IMR-90 (cell line): ENCODE measurements around the gene MATN3. TPM values are rescaled to one million over a fixed set of nuclear protein-coding genes. Genes with fewer than 3 reads are reported as not detected.
A peak's percentile ranks its signal among the peaks of the same experiment; 100 is the strongest.

ENCODE experiments used
- ATAC-seq: fragments of 200-7000 bp; cut with Tn5 transposase; 2 replicates; pipeline ENCODE4 v1.9.1; 2020; ENCODE audit warnings: low read depth, mild to moderate bottlenecking, moderate library complexity
- BruUV-seq: library from RNA; stranded (reverse); fragments of 400-500 nt; replicated peaks from 2 replicates; lab custom pipeline; 2021; lab: Mats Ljungman, UMichigan
- CTCF ChIA-PET: fragments of 300-600 bp; formaldehyde crosslinking; extraction: SDS; loops from one replicate; lab custom pipeline; 2021; ENCODE audit warnings: antibody characterized with exemption; lab: Yijun Ruan, JAX
- POLR2A ChIA-PET: fragments of 300-600 bp; sonication (Branson Sonifier 250); formaldehyde crosslinking; loops from one replicate; lab custom pipeline; 2022; ENCODE audit warnings: antibody characterized with exemption; ENCODE audit not compliant: unreplicated experiment; lab: Charles Lee
- DNase-seq: peaks from one replicate; pipeline ENCODE4 v3.0.0; 2013
- H2AFZ ChIP-seq: replicated peaks from 2 replicates; pipeline ENCODE3; 2013; ENCODE audit warnings: low read length, mild to moderate bottlenecking; ENCODE audit not compliant: poor library complexity
- H2AK5ac ChIP-seq: 2 replicates; pipeline ENCODE4 v1.6.1; 2013; ENCODE audit warnings: low read depth, low read length, inconsistent platforms
- H2AK9ac ChIP-seq: replicated peaks from 2 replicates; pipeline ENCODE3; 2013; ENCODE audit warnings: mild to moderate bottlenecking, low read depth, low read length, moderate library complexity; ENCODE audit not compliant: poor library complexity
- H2BK120ac ChIP-seq: 2 replicates; pipeline ENCODE4 v1.6.1; 2013; ENCODE audit warnings: low read depth, low read length, inconsistent platforms
- H2BK15ac ChIP-seq: 3 replicates; pipeline ENCODE4 v1.6.1; 2013; ENCODE audit warnings: low read depth, low read length, inconsistent platforms
- H2BK20ac ChIP-seq: 2 replicates; pipeline ENCODE4 v1.6.1; 2013; ENCODE audit warnings: low read depth, mild to moderate bottlenecking, inconsistent platforms, low read length, moderate library complexity
- H2BK5ac ChIP-seq: 2 replicates; pipeline ENCODE4 v1.6.1; 2013; ENCODE audit warnings: mild to moderate bottlenecking, low read depth, low read length, inconsistent platforms; ENCODE audit not compliant: poor library complexity, severe bottlenecking
- H3K14ac ChIP-seq: replicated peaks from 2 replicates; pipeline ENCODE4 v1.6.1; 2013; ENCODE audit warnings: low read depth, low read length, inconsistent platforms
- H3K18ac ChIP-seq: 2 replicates; pipeline ENCODE4 v1.6.1; 2013; ENCODE audit warnings: low read depth, low read length, control low read depth
- H3K23ac ChIP-seq: 2 replicates; pipeline ENCODE4 v1.6.1; 2013; ENCODE audit warnings: low read depth, low read length, inconsistent platforms
- H3K27ac ChIP-seq: 2 replicates; pipeline ENCODE4 v1.5.1; 2013; ENCODE audit warnings: mild to moderate bottlenecking, control low read depth, low read length; ENCODE audit not compliant: insufficient read depth
- H3K27me3 ChIP-seq: 2 replicates; pipeline ENCODE4 v1.6.1; 2013; ENCODE audit warnings: low read length; ENCODE audit not compliant: control insufficient read depth, insufficient read depth
- H3K36me3 ChIP-seq: 2 replicates; pipeline ENCODE4 v1.6.1; 2013; ENCODE audit warnings: low read length, mixed read lengths; ENCODE audit not compliant: control insufficient read depth, insufficient read depth
- H3K4ac ChIP-seq: 2 replicates; pipeline ENCODE4 v1.6.1; 2013; ENCODE audit warnings: low read depth, low read length, inconsistent platforms
- H3K4me1 ChIP-seq: 2 replicates; pipeline ENCODE4 v1.6.1; 2013; ENCODE audit warnings: low read length, mixed read lengths; ENCODE audit not compliant: control insufficient read depth, insufficient read depth
- H3K4me2 ChIP-seq: 2 replicates; pipeline ENCODE4 v1.6.1; 2013; ENCODE audit warnings: low read depth, mild to moderate bottlenecking, control low read depth, low read length, moderate library complexity
- H3K4me3 ChIP-seq: 2 replicates; pipeline ENCODE4 v1.5.1; 2013; ENCODE audit warnings: low read depth, mild to moderate bottlenecking, control low read depth, low read length, moderate library complexity; ENCODE audit not compliant: insufficient read depth
- H3K56ac ChIP-seq: 2 replicates; pipeline ENCODE4 v1.6.1; 2013; ENCODE audit warnings: low read length, inconsistent platforms; ENCODE audit not compliant: insufficient read depth; ENCODE audit errors: extremely low read depth
- H3K79me1 ChIP-seq, 2 experiments: 2 replicates each; pipeline ENCODE4 v1.6.1; 2013; ENCODE audit warnings: low read length in 2 of 2, inconsistent platforms in 1 of 2, low read depth in 1 of 2
- H3K9ac ChIP-seq: 2 replicates; pipeline ENCODE4 v1.6.1; 2013; ENCODE audit warnings: low read depth, low read length, control low read depth
- H3K9me1 ChIP-seq: 2 replicates; pipeline ENCODE4 v1.6.1; 2013; ENCODE audit warnings: low read length, inconsistent platforms; ENCODE audit not compliant: insufficient read depth
- H3K9me3 ChIP-seq: 2 replicates; pipeline ENCODE4 v1.6.1; 2013; ENCODE audit warnings: low read length; ENCODE audit not compliant: control insufficient read depth, insufficient read depth
- H4K20me1 ChIP-seq: 2 replicates; pipeline ENCODE4 v1.6.1; 2013; ENCODE audit warnings: low read length, inconsistent platforms; ENCODE audit not compliant: insufficient read depth
- H4K5ac ChIP-seq: 2 replicates; pipeline ENCODE4 v1.6.1; 2013; ENCODE audit warnings: mild to moderate bottlenecking, low read depth, low read length, control low read depth
- H4K8ac ChIP-seq, 2 experiments: 2 replicates each; pipeline ENCODE4 v1.6.1; 2013; ENCODE audit warnings: low read depth in 2 of 2, low read length in 2 of 2, control low read depth in 1 of 2, inconsistent platforms in 1 of 2
- H4K91ac ChIP-seq: 2 replicates; pipeline ENCODE4 v1.6.1; 2013; ENCODE audit warnings: low read depth, low read length, inconsistent platforms; ENCODE audit not compliant: insufficient read depth
- BHLHE40 ChIP-seq: fragments of 150-350 bp; IDR thresholded peaks from 2 replicates; pipeline ENCODE4 v1.6.1; 2016; ENCODE audit warnings: mild to moderate bottlenecking, low read depth, low read length
- CEBPB ChIP-seq: IDR thresholded peaks from 2 replicates; pipeline ENCODE4 v1.6.1; 2012; ENCODE audit warnings: low read depth, low read length, improper control_type of control experiment
- CHD1 ChIP-seq: IDR thresholded peaks from 2 replicates; pipeline ENCODE4 v1.6.1; 2012; ENCODE audit warnings: low read depth, low read length, improper control_type of control experiment
- CTCF ChIP-seq: conservative IDR thresholded peaks from 2 replicates; pipeline ENCODE4 v1.5.1; 2012; ENCODE audit warnings: mild to moderate bottlenecking, low read depth, low read length, improper control_type of control experiment
- ELK1 ChIP-seq: fragments of 150-350 bp; IDR thresholded peaks from 2 replicates; pipeline ENCODE4 v1.6.1; 2016; ENCODE audit warnings: low read depth, mild to moderate bottlenecking, low read length, moderate library complexity, borderline replicate concordance
- FOS ChIP-seq: fragments of 150-350 bp; IDR thresholded peaks from 2 replicates; pipeline ENCODE4 v1.6.1; 2016; ENCODE audit warnings: low read depth, low read length
- MAFK ChIP-seq: IDR thresholded peaks from 2 replicates; pipeline ENCODE4 v1.6.1; 2012; ENCODE audit warnings: low read depth, low read length, improper control_type of control experiment
- MXI1 ChIP-seq: IDR thresholded peaks from 2 replicates; pipeline ENCODE4 v1.6.1; 2012; ENCODE audit warnings: low read depth, mild to moderate bottlenecking, low read length, moderate library complexity, borderline replicate concordance
- NFE2L2 ChIP-seq: fragments of 150-350 bp; IDR thresholded peaks from 2 replicates; pipeline ENCODE4 v1.6.1; 2016; ENCODE audit warnings: low read depth, mild to moderate bottlenecking, low read length
- RAD21 ChIP-seq: IDR thresholded peaks from 2 replicates; pipeline ENCODE4 v1.6.1; 2012; ENCODE audit warnings: low read length, improper control_type of control experiment
- RCOR1 ChIP-seq: IDR thresholded peaks from 2 replicates; pipeline ENCODE4 v1.6.1; 2012; ENCODE audit warnings: mild to moderate bottlenecking, low read length, improper control_type of control experiment; ENCODE audit not compliant: insufficient replicate concordance
- RFX5 ChIP-seq: IDR thresholded peaks from 2 replicates; pipeline ENCODE4 v1.8.0; 2012; ENCODE audit warnings: low read depth, mild to moderate bottlenecking, low read length, moderate library complexity
- SMC3 ChIP-seq: fragments of 150-350 bp; IDR thresholded peaks from 2 replicates; pipeline ENCODE4 v1.6.1; 2016; ENCODE audit warnings: low read depth, mild to moderate bottlenecking, antibody characterized with exemption, low read length, moderate library complexity
- USF2 ChIP-seq: fragments of 150-350 bp; IDR thresholded peaks from 2 replicates; pipeline ENCODE4 v1.6.1; 2017; ENCODE audit warnings: mild to moderate bottlenecking, antibody characterized with exemption, low read length, low read depth
- WGBS, 2 experiments: methylation state at CpG; one replicate each; pipeline versions ENCODE4 v1.1.5 to v1.1.7; 2013; ENCODE audit warnings: missing lambda C conversion rate in 2 of 2; ENCODE audit not compliant: insufficient read length in 1 of 2; ENCODE audit errors: extremely low coverage in 2 of 2; 5-methylcytosine and 5-hydroxymethylcytosine counted together
- dilution Hi-C: fragments of 300-500 bp; cut with HindIII; formaldehyde crosslinking; loops from one replicate; pipeline ENCODE4 v1.14.3; 2018; ENCODE audit warnings: low sequenced_read_pairs; ENCODE audit not compliant: unreplicated experiment
- in situ Hi-C: fragments of 300-500 bp; cut with MboI; formaldehyde crosslinking; loops from 3 replicates; pipeline ENCODE4 v1.14.3; 2019; ENCODE audit warnings: low sequenced_read_pairs, inconsistent platforms, mixed read lengths
- intact Hi-C: fragments of 100-400 bp; cut with micrococcal nuclease; formaldehyde crosslinking; loops from 2 replicates; pipeline ENCODE4 v1.10.0; 2022
- polyA plus RNA-seq, 3 experiments: library from polyadenylated mRNA; depleted of rRNA; stranded (reverse); fragments of >200 nt; gene quantifications; 2 replicates each; pipeline ENCODE4 v1.2.3, GENCODE V29; 2012; ENCODE audit warnings: low replicate concordance in 1 of 3
- total RNA-seq: library from RNA; depleted of rRNA; stranded (reverse); fragments of >200 nt; gene quantifications from 2 replicates; pipeline ENCODE4 v1.2.3, GENCODE V29; 2012

The MATN3 gene
- total and polyA plus RNA-seq, 2 of the 4 experiments (the other 2 are of a cell fraction), result 0.90 to 3.0 TPM

- CTCF ChIA-PET, result interaction anchor here (0.9 kb wide), 1 partner anchor 27 kb away, joined by 3 read pairs; no protein-coding TSS in a partner anchor
- TF ChIP-seq CHD1 (no peak), RAD21 (no peak), MXI1 (no peak), MAFK (no peak), CTCF (no peak), BHLHE40 (no peak), SMC3 (no peak), USF2 (no peak), FOS (no peak), RCOR1 (no peak), NFE2L2 (no peak), CEBPB (no peak), ELK1 (no peak), RFX5 (no peak)
Measured at GRCh38 chr2:20042531-20042930, 30.1 kb upstream of the MATN3 start.

More at GRCh38 chr2:20042531-20042930, 30.1 kb upstream of the MATN3 start:
- no peak for DNase-seq
- H3K4me3 ChIP-seq, result no peak overlapping the region
- peaks cover 21 to 80% of the 10 kb centered on the region in 2 experiments for H3K79me1 ChIP-seq
- H2BK120ac ChIP-seq, result no peak overlapping the region
- no peak overlapping the region for H3K9ac ChIP-seq
- H2AFZ ChIP-seq, result no peak overlapping the region
- no CpG with 5 or more reads among the region's 2 CpGs for WGBS, 2 experiments
- no peak overlapping the region for H3K27ac ChIP-seq
- H4K5ac ChIP-seq, result no peak overlapping the region
- H3K23ac ChIP-seq, result 0 out of 2 replicates have a peak overlapping the region, but pooled peaks have one; percentile 20
- H2AK5ac ChIP-seq, result no peak overlapping the region
- in situ Hi-C loops (no loop called here), intact Hi-C loops (no loop called here), dilution Hi-C loops (no loop called here)
- H2BK15ac ChIP-seq, result no peak overlapping the region
- ATAC-seq, result no peak
- no peak overlapping the region for H2AK9ac ChIP-seq
- H3K27me3 ChIP-seq, result no peaks in the 10 kb centered on the region
- H3K14ac ChIP-seq, result no peak overlapping the region
- H2BK20ac ChIP-seq, result no peak overlapping the region
- no peak overlapping the region for H4K8ac ChIP-seq
- POLR2A ChIA-PET, result no interaction called here
- H3K4me1 ChIP-seq, result peaks cover 3% of the 10 kb centered on the region
- H3K9me1 ChIP-seq, result peaks cover 10% of the 10 kb centered on the region
- no TSS peak for BruUV-seq
- no peak overlapping the region for H3K18ac ChIP-seq
- H2BK5ac ChIP-seq, result no peak overlapping the region
- H3K9me3 ChIP-seq, result no peaks in the 10 kb centered on the region
- H3K4me2 ChIP-seq, result no peak overlapping the region
- no peak overlapping the region for H3K4ac ChIP-seq
- peaks cover 33% of the 10 kb centered on the region for H3K36me3 ChIP-seq
- peaks cover 77% of the 10 kb centered on the region for H4K20me1 ChIP-seq
- H3K56ac ChIP-seq, result no peak overlapping the region
- no peak overlapping the region for H4K91ac ChIP-seq
